ENCODE results near the gene EFNA2.

- no peak for TF ChIP-seq CTCF (IDR thresholded peaks at IDR 0.05)
- TF ChIP-seq POLR2A (IDR thresholded peaks at IDR 0.05), result no peak
- TF ChIP-seq POLR2AphosphoS5 (IDR thresholded peaks at IDR 0.05; ENCODE audit: insufficient read depth in 1 of 2, low read depth in 1 of 2), result no peak
Observed at GRCh38 chr19:1274852-1275259, 10.8 kb upstream of the EFNA2 start.

All from vagina (tissue), 2 donors.